Stimulated activated naive CD8-positive, alpha-beta T cell treated with anti-CD3 and anti-CD28 coated beads, Interleukin-15, Interleukin-2, amounts not matched to agents 100 ng/mL and 50 ng/mL, for 24 hours (primary cell): ENCODE data around the gene DTX1.

ENCODE experiments used
- H3K27ac Mint-ChIP-seq: one replicate; pipeline ENCODE4 v1.8.0; 2021; ENCODE audit warnings: mild to moderate bottlenecking, mixed read lengths
- H3K27me3 Mint-ChIP-seq: one replicate; pipeline ENCODE4 v1.8.0; 2021; ENCODE audit warnings: mixed read lengths
- H3K36me3 Mint-ChIP-seq: one replicate; pipeline ENCODE4 v1.8.0; 2021; ENCODE audit warnings: low read depth, mixed read lengths
- H3K4me1 Mint-ChIP-seq: one replicate; pipeline ENCODE4 v1.8.0; 2021; ENCODE audit warnings: low read depth, mixed read lengths
- H3K4me3 Mint-ChIP-seq: one replicate; pipeline ENCODE4 v1.8.0; 2021; ENCODE audit warnings: mild to moderate bottlenecking, mixed read lengths
- H3K9me3 Mint-ChIP-seq: one replicate; pipeline ENCODE4 v1.8.0; 2021; ENCODE audit warnings: mixed read lengths

DTX1 gene

GRCh38 chr12:113092607-113093408 is 36.3 kb downstream of the DTX1 start:
- Mint-ChIP-seq H3K4me1 (peaks cover 51% of the 10 kb centered on the region), H3K9me3 (no peaks in the 10 kb centered on the region), H3K4me3 (no peak overlapping the region), H3K27ac (no peak overlapping the region), H3K27me3 (no peaks in the 10 kb centered on the region), H3K36me3 (no peaks in the 10 kb centered on the region)

DNA sequence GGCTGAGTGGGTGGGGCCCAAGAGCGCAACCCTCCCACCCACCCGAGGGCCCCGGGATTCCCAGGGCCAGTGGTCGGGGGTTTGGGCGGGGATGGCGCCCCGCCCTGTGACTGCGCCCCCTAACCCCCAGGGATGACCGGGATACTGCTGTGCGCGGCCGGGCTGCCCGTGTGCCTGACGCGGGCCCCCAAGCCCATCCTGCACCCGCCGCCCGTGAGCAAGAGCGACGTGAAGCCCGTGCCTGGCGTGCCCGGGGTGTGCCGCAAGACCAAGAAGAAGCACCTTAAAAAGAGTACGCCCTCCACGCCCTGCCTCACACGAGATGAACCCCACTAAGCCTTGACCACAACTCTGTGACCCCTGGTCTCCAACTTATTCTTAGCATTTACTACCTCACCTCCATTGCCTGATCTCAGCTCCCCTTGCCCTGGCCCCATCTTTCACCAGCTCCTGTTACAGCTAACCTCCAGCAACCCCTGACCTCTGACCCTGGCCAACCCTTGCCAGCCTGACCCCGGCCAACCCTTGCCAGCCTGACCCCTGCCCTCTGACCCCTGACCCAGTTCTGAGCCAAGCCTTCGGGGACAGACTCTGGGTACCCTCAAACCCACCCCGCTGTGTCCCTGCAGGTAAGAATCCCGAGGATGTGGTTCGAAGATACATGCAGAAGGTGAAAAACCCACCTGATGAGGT is 37.0 kb downstream of the DTX1 start:
- no peaks in the 10 kb centered on the region for H3K27me3 Mint-ChIP-seq
- H3K4me3 Mint-ChIP-seq, result no peak overlapping the region
- H3K27ac Mint-ChIP-seq, result no peak overlapping the region
- no peaks in the 10 kb centered on the region for H3K9me3 Mint-ChIP-seq
- H3K36me3 Mint-ChIP-seq, result no peaks in the 10 kb centered on the region
- peaks cover 50% of the 10 kb centered on the region for H3K4me1 Mint-ChIP-seq

DNA sequence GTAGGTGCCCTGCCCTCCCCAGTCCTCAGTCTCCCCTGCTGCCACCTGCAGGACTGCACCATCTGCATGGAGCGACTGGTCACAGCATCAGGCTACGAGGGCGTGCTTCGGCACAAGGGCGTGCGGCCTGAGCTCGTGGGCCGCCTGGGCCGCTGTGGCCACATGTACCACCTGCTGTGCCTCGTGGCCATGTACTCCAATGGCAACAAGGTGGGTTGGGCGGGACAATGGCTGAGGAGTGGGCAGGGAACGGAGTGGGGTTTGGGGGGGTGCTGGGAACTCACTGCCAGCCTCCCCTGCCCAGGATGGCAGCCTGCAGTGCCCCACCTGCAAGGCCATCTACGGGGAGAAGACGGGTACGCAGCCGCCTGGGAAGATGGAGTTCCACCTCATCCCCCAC is 38.2 kb downstream of the DTX1 start:
- Mint-ChIP-seq H3K9me3 (no peaks in the 10 kb centered on the region), H3K27ac (no peak overlapping the region), H3K4me3 (no peak overlapping the region), H3K27me3 (no peaks in the 10 kb centered on the region), H3K36me3 (no peaks in the 10 kb centered on the region), H3K4me1 (peaks cover 44% of the 10 kb centered on the region)

DNA sequence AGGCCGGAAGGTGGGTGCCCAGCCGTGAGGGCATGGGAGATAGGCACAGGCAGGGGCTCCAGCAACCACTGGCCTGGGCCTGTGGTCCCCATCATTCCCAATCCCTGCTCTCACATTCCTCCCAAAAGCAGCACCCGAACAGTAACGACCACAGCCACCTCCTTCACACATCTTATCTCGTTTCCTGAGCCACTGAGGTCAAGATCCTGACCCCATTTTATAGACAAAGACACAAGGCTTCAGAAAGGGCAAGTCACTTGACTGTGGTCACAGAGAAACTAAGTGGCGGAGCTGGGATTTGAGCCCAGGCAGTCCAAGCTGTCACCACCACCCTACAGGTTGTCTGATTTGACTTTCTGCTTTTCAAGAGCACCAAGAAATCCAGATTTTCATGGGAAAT is 38.9 kb downstream of the DTX1 start:
- H3K27ac Mint-ChIP-seq, result no peak overlapping the region
- H3K4me1 Mint-ChIP-seq, result peaks cover 38% of the 10 kb centered on the region
- H3K9me3 Mint-ChIP-seq, result no peaks in the 10 kb centered on the region

DNA sequence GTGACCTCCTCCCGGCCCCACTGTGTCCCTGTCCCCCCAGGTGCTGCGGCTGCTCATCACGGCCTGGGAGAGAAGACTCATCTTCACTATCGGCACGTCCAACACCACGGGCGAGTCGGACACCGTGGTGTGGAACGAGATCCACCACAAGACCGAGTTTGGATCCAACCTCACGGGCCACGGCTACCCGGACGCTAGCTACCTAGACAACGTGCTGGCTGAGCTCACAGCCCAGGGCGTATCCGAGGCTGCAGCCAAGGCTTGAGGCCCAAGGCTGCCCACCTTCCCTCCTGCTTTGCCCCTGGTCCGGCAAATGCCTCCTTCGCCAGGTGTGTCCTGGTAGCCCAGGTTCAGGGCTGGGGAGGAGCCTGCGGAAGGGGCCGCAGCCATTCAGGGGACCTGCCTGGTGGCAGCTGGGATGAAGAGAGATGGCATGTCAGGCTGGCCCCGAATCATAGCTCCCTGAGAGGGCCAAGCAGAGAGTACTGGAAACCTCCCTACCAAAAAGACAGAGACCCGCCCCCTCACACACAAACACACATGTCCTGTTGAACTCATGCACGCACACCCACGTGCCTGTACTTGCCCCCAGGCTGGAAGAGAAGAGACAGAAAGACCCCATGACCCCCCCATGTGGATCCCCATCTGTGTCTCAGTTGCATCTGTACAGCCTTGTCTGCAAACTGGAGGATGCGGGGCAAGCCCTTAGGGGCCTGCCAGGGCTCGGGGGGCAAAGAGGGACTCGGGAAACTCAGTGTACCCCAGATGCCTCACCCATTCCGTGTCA is 40.3 kb downstream of the DTX1 start:
- no peaks in the 10 kb centered on the region for H3K9me3 Mint-ChIP-seq
- peaks cover 23% of the 10 kb centered on the region for H3K4me1 Mint-ChIP-seq
- H3K36me3 Mint-ChIP-seq, result no peaks in the 10 kb centered on the region
- no peaks in the 10 kb centered on the region for H3K27me3 Mint-ChIP-seq
- H3K27ac Mint-ChIP-seq, result no peak overlapping the region
- no peak overlapping the region for H3K4me3 Mint-ChIP-seq

More for the DNA sequence above, 38.9 kb downstream of the DTX1 start:
- Mint-ChIP-seq H3K27me3 (no peaks in the 10 kb centered on the region), H3K36me3 (no peaks in the 10 kb centered on the region), H3K4me3 (no peak overlapping the region)

DNA sequence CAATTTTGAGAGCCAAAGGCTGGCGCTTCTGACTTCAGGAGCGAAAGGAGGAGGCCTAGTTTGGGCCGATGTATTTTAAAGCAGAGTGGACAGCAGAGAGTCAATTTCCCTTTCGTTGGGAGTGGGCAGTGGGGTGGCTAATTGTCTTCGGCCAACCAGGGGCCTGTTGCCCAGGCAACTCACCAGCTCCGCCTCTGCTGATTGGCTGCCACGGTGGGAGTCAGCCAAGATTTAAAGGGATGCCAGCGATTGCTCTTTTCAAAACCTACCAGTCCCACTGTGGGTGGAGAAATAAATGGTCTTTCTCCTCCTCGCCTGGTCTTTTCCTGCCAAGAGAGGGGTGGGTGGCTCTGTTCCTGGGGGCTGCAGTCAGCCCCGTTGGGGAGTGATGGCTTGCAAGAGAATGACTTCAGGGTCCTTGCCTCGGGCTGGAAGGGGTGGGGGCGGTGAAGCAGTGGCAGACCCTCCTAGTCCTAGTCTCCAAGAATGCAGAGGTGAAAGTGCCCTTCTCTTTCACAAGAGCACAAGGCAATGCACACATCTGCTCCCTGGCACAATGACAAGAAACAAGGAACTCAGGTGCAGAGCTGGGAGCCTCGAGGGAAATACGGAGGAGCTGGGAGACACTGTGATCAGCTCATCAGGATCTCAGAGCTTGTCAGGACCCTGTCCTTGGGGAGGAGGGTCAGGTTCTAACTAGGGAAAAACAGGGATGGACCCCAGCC is 41.3 kb downstream of the DTX1 start:
- Mint-ChIP-seq H3K9me3 (no peaks in the 10 kb centered on the region), H3K27me3 (no peaks in the 10 kb centered on the region)

DNA sequence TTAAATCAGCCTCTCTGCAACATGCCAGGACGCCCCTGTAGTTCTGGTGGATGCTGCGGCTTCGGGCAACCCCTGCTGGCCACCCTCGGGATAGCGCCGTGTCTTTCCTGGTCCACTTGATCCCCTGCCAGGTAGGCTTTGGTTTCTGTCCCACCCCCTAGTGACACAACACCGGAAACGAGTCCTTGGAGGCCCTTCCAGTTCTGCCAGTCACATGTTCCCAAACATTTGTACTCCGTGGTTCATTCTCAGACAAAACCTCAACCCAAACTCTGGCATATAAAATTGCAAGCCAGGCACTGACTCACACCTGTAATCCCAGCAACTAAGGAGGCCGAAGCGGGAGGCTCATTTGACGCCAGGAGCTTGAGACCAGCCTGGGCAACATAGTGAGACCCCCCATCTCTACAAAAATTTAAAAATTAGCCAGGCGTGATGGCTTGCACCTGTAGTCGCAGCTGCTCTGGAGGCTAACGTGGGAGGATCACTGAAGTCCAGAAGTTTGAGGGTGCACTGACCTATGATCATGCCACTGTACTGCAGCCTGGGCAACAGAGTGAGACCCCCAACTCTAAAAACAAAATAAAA is 42.0 kb downstream of the DTX1 start:
- Mint-ChIP-seq H3K9me3 (no peaks in the 10 kb centered on the region), H3K27me3 (no peaks in the 10 kb centered on the region), H3K27ac (peak overlapping the region; percentile 70), H3K4me1 (peaks cover 13% of the 10 kb centered on the region), H3K36me3 (no peaks in the 10 kb centered on the region), H3K4me3 (no peak overlapping the region)

More for the DNA sequence above, 41.3 kb downstream of the DTX1 start:
- Mint-ChIP-seq H3K4me3 (no peak overlapping the region), H3K27ac (no peak overlapping the region), H3K4me1 (peaks cover 13% of the 10 kb centered on the region), H3K36me3 (no peaks in the 10 kb centered on the region)

GRCh38 chr12:113099364-113099763 is 42.8 kb downstream of the DTX1 start:
- Mint-ChIP-seq H3K27me3 (no peaks in the 10 kb centered on the region), H3K27ac (no peak overlapping the region), H3K9me3 (no peaks in the 10 kb centered on the region), H3K4me1 (peaks cover 19% of the 10 kb centered on the region), H3K36me3 (no peaks in the 10 kb centered on the region), H3K4me3 (no peak overlapping the region)

DNA sequence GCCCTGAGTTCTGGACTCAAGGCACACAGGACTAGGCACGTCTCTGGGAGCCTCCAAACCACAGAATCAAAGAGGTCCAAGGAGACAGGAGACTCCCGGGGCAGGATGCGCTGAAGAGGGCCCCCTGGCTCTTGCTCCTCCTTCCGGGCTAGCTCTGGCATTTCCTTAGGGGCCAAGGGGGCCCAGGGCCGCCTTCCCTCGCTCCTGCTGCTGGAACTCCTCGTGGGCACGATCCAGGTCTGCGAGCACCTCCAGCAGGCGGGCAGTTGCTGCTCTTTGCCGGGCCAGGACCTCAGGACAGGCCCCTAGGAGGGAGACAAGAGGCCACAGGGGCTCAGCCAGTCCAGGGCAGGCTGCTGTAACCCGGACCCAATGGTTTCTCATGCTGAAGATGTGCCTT is 43.2 kb downstream of the DTX1 start:
- H3K9me3 Mint-ChIP-seq, result no peaks in the 10 kb centered on the region
- H3K27me3 Mint-ChIP-seq, result no peaks in the 10 kb centered on the region
- no peak overlapping the region for H3K27ac Mint-ChIP-seq
- H3K36me3 Mint-ChIP-seq, result no peaks in the 10 kb centered on the region
- H3K4me1 Mint-ChIP-seq, result peaks cover 19% of the 10 kb centered on the region
- H3K4me3 Mint-ChIP-seq, result no peak overlapping the region

DNA sequence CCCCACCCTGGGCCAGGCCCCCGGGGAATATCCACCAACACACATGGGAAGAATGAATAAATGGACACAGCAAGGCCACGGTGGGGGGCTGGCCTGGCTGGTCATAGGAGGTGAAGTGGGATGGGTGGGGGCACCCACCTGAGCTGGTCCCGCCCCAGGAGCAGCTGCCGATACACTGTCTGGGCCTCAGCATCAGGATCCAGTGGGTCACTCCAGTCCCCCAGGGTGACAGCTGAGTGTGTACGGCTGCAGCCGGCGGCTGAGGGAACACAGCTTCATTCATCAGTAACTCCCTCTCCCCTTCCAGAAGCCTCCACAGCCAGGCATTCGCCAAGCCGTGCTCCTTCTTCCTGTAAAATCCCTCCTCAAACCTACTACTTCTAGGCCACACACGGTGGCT is 45.2 kb downstream of the DTX1 start:
- H3K27ac Mint-ChIP-seq, result no peak overlapping the region
- H3K4me3 Mint-ChIP-seq, result no peak overlapping the region
- no peaks in the 10 kb centered on the region for H3K36me3 Mint-ChIP-seq

GRCh38 chr12:113102811-113103210 is 46.3 kb downstream of the DTX1 start:
- H3K9me3 Mint-ChIP-seq, result no peaks in the 10 kb centered on the region
- H3K27ac Mint-ChIP-seq, result no peak overlapping the region
- H3K4me1 Mint-ChIP-seq, result peaks cover 19% of the 10 kb centered on the region
- H3K27me3 Mint-ChIP-seq, result no peaks in the 10 kb centered on the region
- H3K36me3 Mint-ChIP-seq, result no peaks in the 10 kb centered on the region
- H3K4me3 Mint-ChIP-seq, result no peak overlapping the region

More for the DNA sequence above, 45.2 kb downstream of the DTX1 start:
- H3K9me3 Mint-ChIP-seq, result no peaks in the 10 kb centered on the region
- no peaks in the 10 kb centered on the region for H3K27me3 Mint-ChIP-seq
- peaks cover 19% of the 10 kb centered on the region for H3K4me1 Mint-ChIP-seq

GRCh38 chr12:113103756-113104450 is 47.4 kb downstream of the DTX1 start:
- no peak overlapping the region for H3K27ac Mint-ChIP-seq
- H3K36me3 Mint-ChIP-seq, result no peaks in the 10 kb centered on the region
- peaks cover 10% of the 10 kb centered on the region for H3K4me1 Mint-ChIP-seq

GRCh38 chr12:113104953-113105510 is 48.5 kb downstream of the DTX1 start:
- H3K4me3 Mint-ChIP-seq, result no peak overlapping the region
- H3K27ac Mint-ChIP-seq, result no peak overlapping the region
- H3K27me3 Mint-ChIP-seq, result no peaks in the 10 kb centered on the region
- peaks cover 7% of the 10 kb centered on the region for H3K4me1 Mint-ChIP-seq
- no peaks in the 10 kb centered on the region for H3K36me3 Mint-ChIP-seq
- H3K9me3 Mint-ChIP-seq, result no peaks in the 10 kb centered on the region

More at GRCh38 chr12:113103756-113104450, 47.4 kb downstream of the DTX1 start:
- Mint-ChIP-seq H3K9me3 (no peaks in the 10 kb centered on the region), H3K27me3 (no peaks in the 10 kb centered on the region), H3K4me3 (peak overlapping the region; percentile 61)
